Dendritic cell treated with granulocyte-macrophage colony-stimulating factor and Interleukin-4, amounts not matched to agents 40 ng/mL and 50 ng/mL, for 4 days (primary cell): Measurements from ENCODE around the gene ENTR1.
A peak's percentile ranks its signal among the peaks of the same experiment; 100 is the strongest.

Experiments
- H3K27ac Mint-ChIP-seq: one replicate; pipeline ENCODE4 v1.8.0; 2022; ENCODE audit warnings: mild to moderate bottlenecking, mixed read lengths
- H3K27me3 Mint-ChIP-seq: one replicate; pipeline ENCODE4 v1.8.0; 2022; ENCODE audit warnings: mild to moderate bottlenecking, mixed read lengths
- H3K36me3 Mint-ChIP-seq: one replicate; pipeline ENCODE4 v1.8.0; 2022; ENCODE audit warnings: low read depth, mixed read lengths
- H3K4me1 Mint-ChIP-seq: one replicate; pipeline ENCODE4 v1.8.0; 2022; ENCODE audit warnings: low read depth, mixed read lengths
- H3K4me3 Mint-ChIP-seq: one replicate; pipeline ENCODE4 v1.8.0; 2022; ENCODE audit warnings: mild to moderate bottlenecking, moderate library complexity, mixed read lengths
- H3K9me3 Mint-ChIP-seq: one replicate; pipeline ENCODE4 v1.8.0; 2022; ENCODE audit warnings: mixed read lengths
- intact Hi-C: fragments of 100-400 bp; cut with micrococcal nuclease; formaldehyde crosslinking; loops from one replicate; pipeline ENCODE4 v1.15.0; 2022

Gene ENTR1

GRCh38 chr9:136402067-136402466, 8.3 kb downstream of the ENTR1 start:
- no peaks in the 10 kb centered on the region for H3K9me3 Mint-ChIP-seq
- peaks cover 79% of the 10 kb centered on the region for H3K36me3 Mint-ChIP-seq
- H3K4me3 Mint-ChIP-seq, result no peak overlapping the region
- no peaks in the 10 kb centered on the region for H3K27me3 Mint-ChIP-seq
- peaks cover 34% of the 10 kb centered on the region for H3K4me1 Mint-ChIP-seq
- H3K27ac Mint-ChIP-seq, result no peak overlapping the region
- intact Hi-C loops, result loop anchor here (10.0 kb wide), 1 partner anchor 83 kb away; the partner anchor contains the start of gene SEC16A

GRCh38 chr9:136401173-136401922, 9.1 kb downstream of the ENTR1 start:
- Mint-ChIP-seq H3K36me3 (peaks cover 79% of the 10 kb centered on the region), H3K9me3 (no peaks in the 10 kb centered on the region), H3K4me3 (no peak overlapping the region), H3K27me3 (no peaks in the 10 kb centered on the region), H3K27ac (no peak overlapping the region), H3K4me1 (peaks cover 34% of the 10 kb centered on the region)
- intact Hi-C loops, result loop anchor here (2.0 to 10.0 kb wide), 3 partner anchors 37 to 83 kb away; partner anchors contain the start of gene SEC16A

GRCh38 chr9:136400038-136400834, 10.2 kb downstream of the ENTR1 start, which contains the start of gene SNAPC4:
SNAPC4 (minus strand) TSS chr9:136400170; CDS start chr9:136398428, 1,742 bp downstream.
- Mint-ChIP-seq H3K36me3 (peaks cover 79% of the 10 kb centered on the region), H3K4me1 (peaks cover 34% of the 10 kb centered on the region), H3K9me3 (no peaks in the 10 kb centered on the region), H3K27me3 (no peaks in the 10 kb centered on the region), H3K4me3 (peak within 1 kb of the TSS; percentile 86), H3K27ac (peak within 1 kb of the TSS; percentile 62)
- intact Hi-C loops, result loop anchor here (2.0 to 10.0 kb wide), 3 partner anchors 35 to 85 kb away; partner anchors contain the start of gene SEC16A

GRCh38 chr9:136399176-136400037, 11.0 kb downstream of the ENTR1 start:
- Mint-ChIP-seq H3K27me3 (no peaks in the 10 kb centered on the region), H3K4me3 (peak overlapping the region; percentile 86), H3K4me1 (peaks cover 28% of the 10 kb centered on the region), H3K9me3 (no peaks in the 10 kb centered on the region), H3K27ac (peak overlapping the region; percentile 62), H3K36me3 (peaks cover 79% of the 10 kb centered on the region)
- intact Hi-C loops, result loop anchor here (2.0 to 10.0 kb wide), 3 partner anchors 35 to 85 kb away; partner anchors contain the start of gene SEC16A

- intact Hi-C loops, result no loop called here
- H3K27me3 Mint-ChIP-seq, result no peaks in the 10 kb centered on the region
- H3K9me3 Mint-ChIP-seq, result no peaks in the 10 kb centered on the region
- H3K27ac Mint-ChIP-seq, result peak overlapping the region; percentile 62
- H3K4me1 Mint-ChIP-seq, result peaks cover 20% of the 10 kb centered on the region
- H3K36me3 Mint-ChIP-seq, result peaks cover 79% of the 10 kb centered on the region
- H3K4me3 Mint-ChIP-seq, result no peak overlapping the region
Measured at GRCh38 chr9:136398286-136398685, 12.1 kb downstream of the ENTR1 start.

- intact Hi-C loops, result no loop called here
- peaks cover 79% of the 10 kb centered on the region for H3K36me3 Mint-ChIP-seq
- H3K9me3 Mint-ChIP-seq, result no peaks in the 10 kb centered on the region
- H3K27me3 Mint-ChIP-seq, result no peaks in the 10 kb centered on the region
- H3K4me1 Mint-ChIP-seq, result peaks cover 20% of the 10 kb centered on the region
- no peak overlapping the region for H3K27ac Mint-ChIP-seq
- no peak overlapping the region for H3K4me3 Mint-ChIP-seq
Measured at GRCh38 chr9:136397643-136398042, 12.8 kb downstream of the ENTR1 start.

GRCh38 chr9:136396219-136396515, 14.2 kb downstream of the ENTR1 start:
- Mint-ChIP-seq H3K4me3 (no peak overlapping the region), H3K27me3 (no peaks in the 10 kb centered on the region), H3K9me3 (no peaks in the 10 kb centered on the region), H3K4me1 (peaks cover 20% of the 10 kb centered on the region), H3K27ac (no peak overlapping the region), H3K36me3 (peaks cover 79% of the 10 kb centered on the region)
- intact Hi-C loops, result no loop called here

- Mint-ChIP-seq H3K36me3 (peaks cover 83% of the 10 kb centered on the region), H3K27me3 (no peaks in the 10 kb centered on the region), H3K9me3 (no peaks in the 10 kb centered on the region), H3K4me1 (peaks cover 18% of the 10 kb centered on the region), H3K27ac (no peak overlapping the region), H3K4me3 (no peak overlapping the region)
- intact Hi-C loops, result no loop called here
Measured at GRCh38 chr9:136395345-136396218, 14.8 kb downstream of the ENTR1 start.

- Mint-ChIP-seq H3K27ac (no peak overlapping the region), H3K36me3 (peaks cover 89% of the 10 kb centered on the region), H3K4me3 (no peak overlapping the region), H3K4me1 (peaks cover 15% of the 10 kb centered on the region), H3K27me3 (no peaks in the 10 kb centered on the region), H3K9me3 (no peaks in the 10 kb centered on the region)
- intact Hi-C loops, result no loop called here
Measured at GRCh38 chr9:136395020-136395340, 15.4 kb downstream of the ENTR1 start.

- H3K9me3 Mint-ChIP-seq, result no peaks in the 10 kb centered on the region
- no peaks in the 10 kb centered on the region for H3K27me3 Mint-ChIP-seq
- intact Hi-C loops, result no loop called here
- peaks cover 19% of the 10 kb centered on the region for H3K4me1 Mint-ChIP-seq
- no peak overlapping the region for H3K27ac Mint-ChIP-seq
- H3K36me3 Mint-ChIP-seq, result peaks cover 95% of the 10 kb centered on the region
- no peak overlapping the region for H3K4me3 Mint-ChIP-seq
Measured at GRCh38 chr9:136394312-136395019, 15.9 kb downstream of the ENTR1 start.

GRCh38 chr9:136393531-136393930, 16.9 kb downstream of the ENTR1 start:
- peaks cover 13% of the 10 kb centered on the region for H3K4me1 Mint-ChIP-seq
- no peaks in the 10 kb centered on the region for H3K27me3 Mint-ChIP-seq
- no peak overlapping the region for H3K27ac Mint-ChIP-seq
- peaks cover 100% of the 10 kb centered on the region for H3K36me3 Mint-ChIP-seq
- intact Hi-C loops, result no loop called here
- H3K9me3 Mint-ChIP-seq, result no peaks in the 10 kb centered on the region
- H3K4me3 Mint-ChIP-seq, result no peak overlapping the region

GRCh38 chr9:136392538-136393449, 17.6 kb downstream of the ENTR1 start:
- Mint-ChIP-seq H3K27me3 (no peaks in the 10 kb centered on the region), H3K9me3 (no peaks in the 10 kb centered on the region), H3K4me1 (peaks cover 8% of the 10 kb centered on the region), H3K4me3 (no peak overlapping the region), H3K27ac (no peak overlapping the region), H3K36me3 (peaks cover 100% of the 10 kb centered on the region)
- intact Hi-C loops, result no loop called here
